ENCODE results near the gene SHB. TPM values are rescaled to one million over a fixed set of nuclear protein-coding genes. Genes with fewer than 3 reads are reported as not detected.

SHB gene
- total and polyA plus RNA-seq, 2 donors from 2014 or later: 16.4 to 39.8 TPM

- intact Hi-C loops (cut with DNase I): no loop called here
- Histone ChIP-seq H3K4me1 (ENCODE audit: control insufficient read depth in 2 of 3, insufficient read depth in 2 of 3, low read depth in 1 of 3, low read length in 3 of 3) (peaks cover 5 to 44% (median 38%) of the 10 kb centered on the region in 3 donors), H3K9me3 (ENCODE audit: control insufficient read depth in 2 of 3, insufficient read depth in 1 of 3, low read length in 3 of 3) (no peaks in the 10 kb centered on the region), H3K4me3 (ENCODE audit: low read length in 3 of 3) (no peak overlapping the region), H3K36me3 (ENCODE audit: control insufficient read depth in 2 of 3, insufficient read depth in 3 of 3, low read length in 3 of 3) (peaks cover 0 to 18% (median 2%) of the 10 kb centered on the region in 3 donors), H3K27me3 (ENCODE audit: control insufficient read depth, insufficient read depth, low read length) (no peaks in the 10 kb centered on the region), H3K27ac (ENCODE audit: low read depth in 2 of 2, low read length in 2 of 2) (peak overlapping the region; percentile 29 to 34), H3K9ac (ENCODE audit: low read length in 3 of 3) (no peak overlapping the region)
- no peak for FAIRE-seq
- no peak for DNase-seq
- TF ChIP-seq, protein P1, sequence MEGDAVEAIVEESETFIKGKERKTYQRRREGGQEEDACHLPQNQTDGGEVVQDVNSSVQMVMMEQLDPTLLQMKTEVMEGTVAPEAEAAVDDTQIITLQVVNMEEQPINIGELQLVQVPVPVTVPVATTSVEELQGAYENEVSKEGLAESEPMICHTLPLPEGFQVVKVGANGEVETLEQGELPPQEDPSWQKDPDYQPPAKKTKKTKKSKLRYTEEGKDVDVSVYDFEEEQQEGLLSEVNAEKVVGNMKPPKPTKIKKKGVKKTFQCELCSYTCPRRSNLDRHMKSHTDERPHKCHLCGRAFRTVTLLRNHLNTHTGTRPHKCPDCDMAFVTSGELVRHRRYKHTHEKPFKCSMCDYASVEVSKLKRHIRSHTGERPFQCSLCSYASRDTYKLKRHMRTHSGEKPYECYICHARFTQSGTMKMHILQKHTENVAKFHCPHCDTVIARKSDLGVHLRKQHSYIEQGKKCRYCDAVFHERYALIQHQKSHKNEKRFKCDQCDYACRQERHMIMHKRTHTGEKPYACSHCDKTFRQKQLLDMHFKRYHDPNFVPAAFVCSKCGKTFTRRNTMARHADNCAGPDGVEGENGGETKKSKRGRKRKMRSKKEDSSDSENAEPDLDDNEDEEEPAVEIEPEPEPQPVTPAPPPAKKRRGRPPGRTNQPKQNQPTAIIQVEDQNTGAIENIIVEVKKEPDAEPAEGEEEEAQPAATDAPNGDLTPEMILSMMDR (IDR thresholded peaks at IDR 0.05; ENCODE audit: borderline replicate concordance, extremely low read depth, insufficient read depth): no peak
These were observed 126.2 kb downstream of the SHB start for GRCh38 chr9:37942621-37943344.

DNA sequence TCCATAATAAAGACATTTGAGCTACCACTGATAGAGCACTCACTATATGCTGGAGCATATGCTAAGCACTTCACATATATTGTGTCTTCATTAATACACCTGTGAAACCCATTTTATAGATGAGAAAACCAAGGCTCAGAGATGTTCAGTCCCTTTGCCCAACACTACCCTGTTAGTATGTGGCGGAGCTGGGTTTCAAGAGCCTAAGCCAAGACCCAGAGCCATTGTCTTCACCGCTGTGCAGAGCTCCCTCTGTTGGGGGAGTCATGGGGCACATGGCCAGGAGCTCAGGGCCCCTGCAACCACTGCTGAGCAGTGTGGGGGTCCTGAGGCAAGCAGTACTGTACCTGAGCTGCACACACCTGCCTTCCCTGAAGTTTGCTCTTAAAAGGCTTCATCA is 127.8 kb downstream of the SHB start:
- DNase-seq (no peak), FAIRE-seq (no peak)
- Histone ChIP-seq H3K4me3 (ENCODE audit: low read length in 3 of 3) (no peak overlapping the region), H3K27me3 (ENCODE audit: control insufficient read depth, insufficient read depth, low read length) (no peaks in the 10 kb centered on the region), H3K9ac (ENCODE audit: low read length in 3 of 3) (no peak overlapping the region), H3K4me1 (ENCODE audit: control insufficient read depth in 2 of 3, insufficient read depth in 2 of 3, low read depth in 1 of 3, low read length in 3 of 3) (peaks cover 5 to 45% (median 39%) of the 10 kb centered on the region in 3 donors), H3K9me3 (ENCODE audit: control insufficient read depth in 2 of 3, insufficient read depth in 1 of 3, low read length in 3 of 3) (no peaks in the 10 kb centered on the region), H3K27ac (ENCODE audit: low read depth in 2 of 2, low read length in 2 of 2) (no peak overlapping the region), H3K36me3 (ENCODE audit: control insufficient read depth in 2 of 3, insufficient read depth in 3 of 3, low read length in 3 of 3) (peaks cover 0 to 12% (median 2%) of the 10 kb centered on the region in 3 donors)
- intact Hi-C loops (cut with DNase I): no loop called here
- TF ChIP-seq, protein P1 (IDR thresholded peaks at IDR 0.05; ENCODE audit: borderline replicate concordance, extremely low read depth, insufficient read depth): no peak

GRCh38 chr9:37939575-37940095 is 129.4 kb downstream of the SHB start:
- Histone ChIP-seq H3K27me3 (ENCODE audit: control insufficient read depth, insufficient read depth, low read length) (no peaks in the 10 kb centered on the region), H3K4me3 (ENCODE audit: low read length in 3 of 3) (no peak overlapping the region), H3K36me3 (ENCODE audit: control insufficient read depth in 2 of 3, insufficient read depth in 3 of 3, low read length in 3 of 3) (peaks cover 0 to 8% (median 0%) of the 10 kb centered on the region in 3 donors), H3K9ac (ENCODE audit: low read length in 3 of 3) (peak overlapping the region in 1 of 3 donors; percentile 27), H3K27ac (ENCODE audit: low read depth in 2 of 2, low read length in 2 of 2) (no peak overlapping the region), H3K9me3 (ENCODE audit: control insufficient read depth in 2 of 3, insufficient read depth in 1 of 3, low read length in 3 of 3) (no peaks in the 10 kb centered on the region), H3K4me1 (ENCODE audit: control insufficient read depth in 2 of 3, insufficient read depth in 2 of 3, low read depth in 1 of 3, low read length in 3 of 3) (peaks cover 5 to 41% (median 33%) of the 10 kb centered on the region in 3 donors)
- no peak for DNase-seq
- intact Hi-C loops (cut with DNase I): no loop called here
- FAIRE-seq: no peak
- TF ChIP-seq, protein P1 (IDR thresholded peaks at IDR 0.05; ENCODE audit: borderline replicate concordance, extremely low read depth, insufficient read depth): no peak
